ENCODE measurements around the gene TMEM178A. TPM values are rescaled to one million over a fixed set of nuclear protein-coding genes. Genes with fewer than 3 reads are reported as not detected.

Gene TMEM178A
- total RNA-seq, 2 donors from 2014 or later: 5.5 to 7.4 TPM

DNA sequence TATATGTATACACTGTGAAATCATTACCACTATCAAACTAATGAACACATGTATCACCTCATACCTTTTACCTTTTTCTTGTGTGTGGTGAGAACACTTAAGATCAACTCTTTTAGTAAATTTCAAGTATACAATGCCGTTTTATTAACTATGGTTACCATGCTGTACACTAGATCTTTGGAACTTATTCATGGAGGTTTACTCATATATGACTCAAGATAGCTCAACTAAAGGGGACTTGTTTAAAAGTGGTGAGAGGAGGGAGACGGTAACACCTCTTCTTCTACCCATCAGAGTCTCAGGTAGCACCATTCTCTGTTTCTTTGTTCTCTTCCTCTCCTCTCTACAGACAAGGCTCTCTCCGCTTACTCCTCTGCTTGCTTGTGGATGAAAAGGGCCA lies 36.1 kb upstream of the TMEM178A start:
- no peak for DNase-seq
- H3K27me3 Mint-ChIP-seq (ENCODE audit: insufficient read depth): no peaks in the 10 kb centered on the region
- no peak overlapping the region for H3K4me3 Mint-ChIP-seq
- H3K27ac Mint-ChIP-seq: no peak overlapping the region
- Histone ChIP-seq H3K4me1 (ENCODE audit: control insufficient read depth, insufficient read depth, low read length) (peaks cover 7% of the 10 kb centered on the region), H3K36me3 (ENCODE audit: control insufficient read depth, insufficient read depth, low read length) (no peaks in the 10 kb centered on the region), H3K9me3 (ENCODE audit: control insufficient read depth, low read length) (peaks cover 4% of the 10 kb centered on the region), H3K27me3 (ENCODE audit: control insufficient read depth, insufficient read depth, low read length, poor library complexity, severe bottlenecking) (no peaks in the 10 kb centered on the region), H3K4me3 (ENCODE audit: low read length) (no peak overlapping the region), H3K9ac (ENCODE audit: extremely low read depth, low read length, poor library complexity, severe bottlenecking) (no peak overlapping the region), H3K27ac (ENCODE audit: low read depth, low read length) (no peak overlapping the region)
- WGBS, 2 experiments (ENCODE audit: insufficient coverage in 1 of 2, insufficient read length in 1 of 2): 88 to 89% methylated on average over 1 to 3 of the region's 3 CpGs
- TF ChIP-seq CTCF (conservative IDR thresholded peaks at IDR 0.05): no peak
- no peaks in the 10 kb centered on the region for H3K36me3 Mint-ChIP-seq (ENCODE audit: low read depth)
- H3K4me1 Mint-ChIP-seq: peaks cover 21% of the 10 kb centered on the region
- peaks cover 15% of the 10 kb centered on the region for H3K9me3 Mint-ChIP-seq

DNA sequence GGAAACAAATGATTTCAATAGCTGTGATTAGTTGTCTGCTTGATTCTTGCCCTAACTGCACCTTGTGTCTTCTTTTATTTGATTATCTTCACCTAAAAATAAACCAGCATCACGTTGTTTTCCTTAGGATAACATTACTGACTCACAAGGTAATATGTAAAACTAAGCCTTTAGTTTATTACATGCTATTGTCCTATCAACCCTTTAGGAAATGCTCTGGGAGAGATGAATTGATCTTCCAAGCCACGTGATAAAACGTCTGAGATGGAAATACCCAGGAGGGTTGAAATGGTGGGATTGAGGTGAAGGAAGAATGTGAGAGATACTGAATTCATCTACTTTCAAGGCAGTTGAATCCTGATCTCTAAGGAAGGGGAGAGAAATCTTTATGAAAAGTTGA lies 34.5 kb upstream of the TMEM178A start:
- Histone ChIP-seq H3K36me3 (ENCODE audit: control insufficient read depth, insufficient read depth, low read length) (no peaks in the 10 kb centered on the region), H3K9me3 (ENCODE audit: control insufficient read depth, low read length) (peaks cover 4% of the 10 kb centered on the region), H3K4me3 (ENCODE audit: low read length) (no peak overlapping the region), H3K27ac (ENCODE audit: low read depth, low read length) (no peak overlapping the region), H3K4me1 (ENCODE audit: control insufficient read depth, insufficient read depth, low read length) (no peaks in the 10 kb centered on the region), H3K9ac (ENCODE audit: extremely low read depth, low read length, poor library complexity, severe bottlenecking) (no peak overlapping the region), H3K27me3 (ENCODE audit: control insufficient read depth, insufficient read depth, low read length, poor library complexity, severe bottlenecking) (no peaks in the 10 kb centered on the region)
- DNase-seq: no peak
- H3K27me3 Mint-ChIP-seq (ENCODE audit: insufficient read depth): no peaks in the 10 kb centered on the region
- 84 to 100% methylated on average over 3 of the region's 3 CpGs for WGBS, 2 experiments (ENCODE audit: insufficient coverage in 1 of 2, insufficient read length in 1 of 2)
- peaks cover 15% of the 10 kb centered on the region for H3K9me3 Mint-ChIP-seq
- H3K4me3 Mint-ChIP-seq: no peak overlapping the region
- no peak overlapping the region for H3K27ac Mint-ChIP-seq
- no peak for TF ChIP-seq CTCF (conservative IDR thresholded peaks at IDR 0.05)
- peaks cover 9% of the 10 kb centered on the region for H3K4me1 Mint-ChIP-seq
- H3K36me3 Mint-ChIP-seq (ENCODE audit: low read depth): no peaks in the 10 kb centered on the region

GRCh38 chr2:39631718-39632117 lies 34.0 kb upstream of the TMEM178A start:
- no peak overlapping the region for H3K27ac Mint-ChIP-seq
- no peak for DNase-seq

More at GRCh38 chr2:39631718-39632117, 34.0 kb upstream of the TMEM178A start:
- H3K27me3 Mint-ChIP-seq (ENCODE audit: insufficient read depth): no peaks in the 10 kb centered on the region
- Histone ChIP-seq H3K4me1 (ENCODE audit: control insufficient read depth, insufficient read depth, low read length) (no peaks in the 10 kb centered on the region), H3K27me3 (ENCODE audit: control insufficient read depth, insufficient read depth, low read length, poor library complexity, severe bottlenecking) (no peaks in the 10 kb centered on the region), H3K9ac (ENCODE audit: extremely low read depth, low read length, poor library complexity, severe bottlenecking) (no peak overlapping the region), H3K4me3 (ENCODE audit: low read length) (no peak overlapping the region), H3K9me3 (ENCODE audit: control insufficient read depth, low read length) (peaks cover 4% of the 10 kb centered on the region), H3K36me3 (ENCODE audit: control insufficient read depth, insufficient read depth, low read length) (no peaks in the 10 kb centered on the region), H3K27ac (ENCODE audit: low read depth, low read length) (no peak overlapping the region)
- TF ChIP-seq CTCF (conservative IDR thresholded peaks at IDR 0.05): no peak
- H3K4me1 Mint-ChIP-seq: peaks cover 5% of the 10 kb centered on the region
- WGBS, 2 experiments (ENCODE audit: insufficient coverage in 1 of 2, insufficient read length in 1 of 2): 89 to 100% methylated on average over 1 to 3 of the region's 3 CpGs
- no peak overlapping the region for H3K4me3 Mint-ChIP-seq
- peaks cover 15% of the 10 kb centered on the region for H3K9me3 Mint-ChIP-seq
- H3K36me3 Mint-ChIP-seq (ENCODE audit: low read depth): no peaks in the 10 kb centered on the region

All from endodermal cell (in vitro differentiated cells).